GM06990 (cell line): ENCODE results near the gene SH3PXD2A.

ENCODE experiments used
- DNase-seq: peaks from one replicate; pipeline ENCODE4 v3.0.0-alpha.2; 2011; ENCODE audit not compliant: insufficient read length; ENCODE audit errors: extremely low read depth
- H3K27me3 ChIP-seq: replicated peaks from 2 replicates; pipeline ENCODE4 v1.6.0; 2011; ENCODE audit warnings: low read length; ENCODE audit not compliant: control insufficient read depth, insufficient read depth
- H3K36me3 ChIP-seq: 2 replicates; pipeline ENCODE4 v1.5.1; 2011; ENCODE audit warnings: low read length; ENCODE audit not compliant: control insufficient read depth, insufficient read depth
- H3K4me3 ChIP-seq: replicated peaks from 2 replicates; pipeline ENCODE4 v1.5.1; 2011; ENCODE audit warnings: low read depth, mild to moderate bottlenecking, control low read depth, low read length
- CTCF ChIP-seq: IDR thresholded peaks from 2 replicates; pipeline ENCODE4 v1.5.1; 2011; ENCODE audit warnings: low read length, control low read depth, mild to moderate bottlenecking, inconsistent platforms; ENCODE audit not compliant: insufficient read depth, poor library complexity, severe bottlenecking

The SH3PXD2A gene

GRCh38 chr10:103552856-103553742, 302.3 kb downstream of the SH3PXD2A start:
- TF ChIP-seq CTCF: no peak
- no peak overlapping the region for H3K4me3 ChIP-seq
- peaks cover 2% of the 10 kb centered on the region; the same call in 1 of the 2 replicates for H3K27me3 ChIP-seq

GRCh38 chr10:103551619-103552602, 303.5 kb downstream of the SH3PXD2A start:
- no peak for TF ChIP-seq CTCF
- no peak for DNase-seq
- Histone ChIP-seq H3K4me3 (no peak overlapping the region), H3K36me3 (no peaks in the 10 kb centered on the region), H3K27me3 (no peaks in the 10 kb centered on the region; the same call in 1 of the 2 replicates)

More at GRCh38 chr10:103552856-103553742, 302.3 kb downstream of the SH3PXD2A start:
- no peak for DNase-seq
- H3K36me3 ChIP-seq: no peaks in the 10 kb centered on the region

- no peak overlapping the region for H3K4me3 ChIP-seq
- no peak for DNase-seq
Observed at GRCh38 chr10:103550229-103550628, 305.1 kb downstream of the SH3PXD2A start.

DNA sequence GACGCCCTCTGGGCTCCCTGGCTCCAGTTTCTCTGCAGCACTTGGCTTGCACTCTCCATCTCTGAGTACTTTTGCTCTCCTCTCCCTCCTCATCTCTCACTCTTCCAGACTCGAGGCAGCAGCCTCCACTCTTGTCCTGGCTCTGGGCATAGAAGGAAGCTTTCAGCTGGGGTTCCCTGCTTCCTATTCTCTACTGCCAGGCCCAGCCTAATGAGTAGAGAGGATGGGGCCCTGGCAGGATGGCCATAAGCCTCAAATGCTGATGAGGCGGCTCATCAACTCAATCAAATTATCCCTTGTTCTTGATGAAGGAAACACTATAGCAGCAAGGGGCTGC, 306.1 kb downstream of the SH3PXD2A start:
- no peak for TF ChIP-seq CTCF
- no peak for DNase-seq
- Histone ChIP-seq H3K27me3 (no peaks in the 10 kb centered on the region), H3K36me3 (no peaks in the 10 kb centered on the region), H3K4me3 (no peak overlapping the region)

More at GRCh38 chr10:103550229-103550628, 305.1 kb downstream of the SH3PXD2A start:
- TF ChIP-seq CTCF: no peak
- Histone ChIP-seq H3K27me3 (no peaks in the 10 kb centered on the region), H3K36me3 (no peaks in the 10 kb centered on the region)

DNA sequence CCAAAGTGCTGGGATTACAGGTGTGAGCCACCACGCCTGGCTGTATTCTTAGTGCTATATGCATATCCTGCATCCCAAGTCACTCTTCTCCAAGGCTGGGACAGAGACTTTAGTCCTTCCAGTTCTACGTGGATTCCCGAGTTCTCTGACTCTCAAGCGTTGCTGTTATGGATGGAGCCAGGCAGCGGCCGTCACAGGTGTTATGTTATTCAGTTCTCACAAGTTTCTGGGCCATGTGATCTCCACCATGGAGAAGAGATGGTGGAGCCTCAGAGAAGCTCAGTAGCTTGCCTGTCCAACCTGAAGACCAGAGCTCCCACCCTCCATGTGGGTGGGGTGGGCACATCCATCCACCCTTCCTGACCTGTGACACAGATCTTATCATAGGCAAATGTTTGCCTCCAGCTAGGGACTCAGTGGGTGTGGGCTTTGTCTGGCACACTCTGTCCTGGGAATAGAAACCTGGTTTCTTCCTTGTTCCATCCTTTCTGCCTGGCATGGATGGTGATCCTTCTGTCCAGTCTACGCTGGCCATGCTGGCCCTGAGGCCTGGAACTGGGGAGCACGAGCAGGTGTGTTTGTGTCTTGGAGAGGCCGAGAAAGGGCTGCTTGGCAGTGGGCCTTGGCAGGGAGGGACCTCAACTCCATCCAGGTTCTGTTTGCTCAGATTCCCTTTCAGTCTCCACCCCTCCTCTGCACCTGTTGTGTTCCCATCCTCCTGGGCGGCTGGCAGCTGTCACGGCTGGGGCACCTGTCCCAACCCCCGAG, 306.6 kb downstream of the SH3PXD2A start:
- Histone ChIP-seq H3K36me3 (no peaks in the 10 kb centered on the region), H3K27me3 (no peaks in the 10 kb centered on the region), H3K4me3 (no peak overlapping the region)
- DNase-seq: no peak
- no peak for TF ChIP-seq CTCF
